NCI-H524 (cell line): ENCODE data around the gene TOM1L2.

ENCODE experiments used
- DNase-seq, 2 experiments: peaks; one replicate each; lab custom pipeline; 2025; lab: John Stamatoyannopoulos, UW

Gene TOM1L2

GRCh38 chr17:17806611-17807274, 165.5 kb downstream of the TOM1L2 start:
- no peak for DNase-seq

DNA sequence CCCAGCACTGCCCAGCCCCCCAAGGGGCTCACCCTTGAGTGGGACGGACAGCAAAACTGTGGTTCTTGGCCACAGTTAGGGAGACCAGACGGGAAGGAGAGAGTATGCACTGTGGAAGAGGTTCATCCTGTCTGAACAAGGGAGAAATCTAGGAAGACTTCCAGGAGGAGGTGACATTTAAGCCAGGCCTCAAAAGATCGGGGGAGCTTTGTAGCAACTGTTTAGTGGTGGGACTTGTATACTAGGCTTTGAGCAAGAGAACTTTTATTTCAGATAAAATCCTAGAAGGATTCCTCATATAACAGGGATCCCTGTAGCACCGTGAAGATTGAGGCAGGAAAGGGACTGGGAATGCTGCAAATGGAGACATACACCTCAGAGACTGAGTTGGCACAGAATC, 166.2 kb downstream of the TOM1L2 start:
- DNase-seq = no peak

DNA sequence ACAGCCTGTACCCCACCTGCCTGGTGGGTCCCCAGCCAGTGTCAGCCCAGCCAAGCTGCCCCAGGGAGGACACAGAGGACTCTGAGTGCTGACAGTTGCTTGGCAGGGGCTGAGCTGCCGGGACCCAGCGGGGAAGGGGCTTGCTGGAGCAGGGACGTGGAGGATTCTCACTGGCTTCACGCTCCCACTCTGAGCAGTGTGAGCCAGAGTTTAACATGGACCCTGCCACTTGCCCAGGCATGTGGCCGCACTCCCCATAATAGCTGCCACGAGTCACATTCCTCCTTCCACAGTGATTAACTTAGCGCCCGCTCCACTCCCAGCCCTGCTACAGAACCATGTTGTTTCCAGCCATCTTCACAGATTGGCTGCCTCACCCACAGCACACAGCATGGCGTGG, 166.6 kb downstream of the TOM1L2 start:
- no peak for DNase-seq

GRCh38 chr17:17804007-17804406, 168.2 kb downstream of the TOM1L2 start:
- no peak for DNase-seq

- no peak for DNase-seq
Measured at GRCh38 chr17:17801800-17802481, 170.3 kb downstream of the TOM1L2 start.

DNA sequence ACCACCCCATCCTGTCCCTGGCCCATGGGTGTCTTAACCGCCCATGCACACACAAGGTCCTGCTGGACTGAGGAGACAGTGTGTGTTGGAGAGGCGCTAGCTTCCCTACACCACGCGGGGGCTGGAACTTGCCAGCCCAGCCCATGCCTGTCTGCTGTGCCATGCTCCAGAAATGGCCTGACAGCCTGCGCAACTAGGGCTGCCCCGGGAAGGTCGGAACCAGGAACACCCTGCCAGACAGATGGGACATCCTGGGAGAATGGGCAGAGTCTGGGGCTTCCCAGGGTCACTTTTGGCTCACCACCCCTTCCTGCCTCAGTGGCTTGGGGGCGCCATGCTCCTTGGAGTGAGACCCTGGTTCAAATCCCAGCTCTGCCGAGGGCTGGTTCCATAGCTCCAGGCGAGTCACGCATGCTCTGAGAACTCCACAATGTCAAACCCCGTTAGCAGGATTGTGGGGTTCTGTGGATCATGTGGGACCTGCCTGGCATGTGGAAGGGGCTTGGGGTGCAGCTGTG, 171.6 kb downstream of the TOM1L2 start:
- no peak for DNase-seq

DNA sequence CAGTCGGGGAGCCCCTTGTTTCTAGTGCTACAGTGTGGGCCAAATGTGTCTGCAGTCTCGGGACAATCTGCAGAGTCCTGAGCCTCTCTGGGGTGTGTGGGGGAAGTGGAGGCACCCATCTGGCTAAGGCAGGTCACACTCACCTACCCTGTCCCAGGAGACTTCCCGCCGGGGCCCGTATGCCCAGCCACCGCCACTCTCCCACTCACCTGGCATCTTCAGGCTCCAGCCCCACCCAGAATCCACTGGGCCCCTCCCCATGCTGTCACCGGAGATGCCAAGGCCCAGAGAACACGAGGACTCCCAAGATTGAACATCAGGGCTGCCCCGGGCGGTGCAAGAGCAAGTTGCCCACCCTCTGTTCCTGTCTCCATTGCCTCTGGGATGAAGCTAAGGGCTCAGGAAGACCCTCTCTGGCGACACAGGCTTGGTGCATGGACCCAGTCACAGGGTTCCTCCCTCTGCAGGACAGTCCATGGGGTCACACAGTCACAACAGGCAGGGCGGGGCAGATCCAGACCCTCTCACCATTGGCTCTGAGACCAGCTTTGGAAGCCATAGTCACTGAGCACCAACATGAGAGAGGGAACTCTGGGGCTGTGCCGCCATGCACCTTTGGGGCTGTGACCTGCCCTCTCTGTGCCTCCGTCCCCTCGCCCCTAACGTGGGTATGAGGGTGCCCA, 173.5 kb downstream of the TOM1L2 start:
- DNase-seq = no peak

DNA sequence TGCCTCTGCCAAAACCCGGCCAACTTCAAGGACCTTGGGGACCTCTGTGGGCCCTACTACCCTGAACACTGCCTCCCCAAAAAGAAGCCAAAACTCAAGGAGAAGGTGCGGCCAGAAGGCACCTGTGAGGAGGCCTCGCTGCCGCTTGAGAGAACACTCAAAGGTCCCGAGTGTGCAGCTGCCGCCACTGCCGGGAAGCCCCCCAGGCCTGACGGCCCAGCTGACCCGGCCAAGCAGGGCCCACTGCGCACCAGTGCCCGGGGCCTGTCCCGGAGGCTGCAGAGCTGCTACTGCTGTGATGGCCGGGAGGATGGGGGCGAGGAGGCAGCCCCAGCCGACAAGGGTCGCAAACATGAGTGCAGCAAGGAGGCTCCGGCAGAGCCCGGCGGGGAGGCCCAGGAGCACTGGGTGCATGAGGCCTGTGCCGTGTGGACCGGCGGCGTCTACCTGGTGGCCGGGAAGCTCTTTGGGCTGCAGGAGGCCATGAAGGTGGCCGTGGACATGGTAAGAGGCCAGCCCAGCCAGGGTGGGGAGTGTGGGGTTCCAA, 174.1 kb downstream of the TOM1L2 start:
- DNase-seq = no peak

- no peak for DNase-seq
Measured at GRCh38 chr17:17797119-17797809, 174.9 kb downstream of the TOM1L2 start.

GRCh38 chr17:17796787-17797061, 175.5 kb downstream of the TOM1L2 start:
- no peak for DNase-seq

DNA sequence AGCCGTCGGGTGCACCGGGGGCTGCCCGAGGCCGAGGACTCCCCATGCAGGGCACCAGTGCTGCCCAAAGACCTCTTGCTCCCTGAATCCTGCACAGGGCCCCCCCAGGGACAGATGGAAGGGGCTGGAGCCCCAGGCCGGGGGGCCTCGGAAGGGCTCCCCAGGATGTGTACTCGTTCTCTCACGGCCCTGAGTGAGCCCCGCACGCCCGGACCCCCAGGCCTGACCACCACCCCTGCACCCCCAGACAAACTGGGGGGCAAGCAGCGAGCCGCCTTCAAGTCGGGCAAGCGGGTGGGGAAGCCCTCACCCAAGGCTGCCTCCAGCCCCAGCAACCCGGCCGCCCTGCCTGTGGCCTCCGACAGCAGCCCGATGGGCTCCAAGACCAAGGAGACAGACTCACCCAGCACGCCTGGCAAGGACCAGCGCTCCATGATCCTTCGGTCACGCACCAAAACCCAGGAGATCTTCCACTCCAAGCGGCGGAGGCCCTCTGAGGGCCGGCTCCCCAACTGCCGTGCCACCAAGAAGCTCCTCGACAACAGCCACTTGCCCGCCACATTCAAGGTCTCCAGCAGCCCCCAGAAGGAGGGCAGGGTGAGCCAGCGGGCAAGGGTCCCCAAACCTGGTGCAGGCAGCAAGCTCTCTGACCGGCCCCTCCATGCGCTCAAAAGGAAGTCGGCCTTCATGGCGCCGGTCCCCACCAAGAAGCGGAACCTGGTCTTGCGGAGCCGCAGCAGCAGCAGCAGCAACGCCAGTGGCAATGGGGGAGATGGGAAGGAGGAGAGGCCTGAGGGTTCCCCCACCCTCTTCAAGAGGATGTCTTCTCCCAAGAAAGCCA, 176.0 kb downstream of the TOM1L2 start:
- no peak for DNase-seq

GRCh38 chr17:17795296-17795695, 176.9 kb downstream of the TOM1L2 start:
- DNase-seq = no peak

DNA sequence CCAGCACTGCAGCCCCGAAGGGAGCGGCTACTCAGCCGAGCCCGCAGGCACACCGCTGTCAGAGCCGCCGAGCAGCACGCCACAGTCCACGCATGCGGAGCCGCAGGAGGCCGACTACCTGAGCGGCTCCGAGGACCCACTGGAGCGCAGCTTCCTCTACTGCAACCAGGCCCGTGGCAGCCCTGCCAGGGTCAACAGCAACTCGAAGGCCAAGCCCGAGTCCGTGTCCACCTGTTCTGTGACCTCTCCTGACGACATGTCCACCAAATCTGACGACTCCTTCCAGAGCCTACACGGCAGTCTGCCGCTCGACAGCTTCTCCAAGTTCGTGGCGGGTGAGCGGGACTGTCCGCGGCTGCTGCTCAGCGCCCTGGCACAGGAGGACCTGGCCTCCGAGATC, 177.8 kb downstream of the TOM1L2 start:
- DNase-seq = no peak
